ENCODE data around the gene SMCO4. TPM values are rescaled to one million over a fixed set of nuclear protein-coding genes. Genes with fewer than 3 reads are reported as not detected.

The SMCO4 gene
- total and polyA plus RNA-seq, 2 experiments from 2014 or later: 62.9 to 85.4 TPM

DNA sequence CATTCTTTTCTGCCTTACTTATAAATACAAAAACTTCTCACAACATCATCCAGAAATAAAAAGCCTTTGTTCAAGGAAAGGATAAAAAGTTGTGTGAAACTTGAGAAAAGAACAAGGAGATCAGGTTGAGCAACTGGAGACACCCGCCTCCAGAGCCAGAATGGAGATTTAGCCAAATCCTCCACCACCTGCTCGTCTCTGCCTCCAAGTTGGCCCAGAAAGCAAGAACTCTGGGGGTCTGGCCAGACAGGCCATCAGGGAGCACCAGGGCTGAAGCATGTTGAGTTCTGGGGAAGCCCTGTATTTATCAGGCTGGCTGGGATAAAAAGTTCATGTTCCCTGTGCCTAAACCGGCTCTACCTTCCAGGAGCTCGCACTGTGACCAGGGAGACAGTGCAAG lies 14.9 kb downstream of the SMCO4 start:
- H3K4me1 ChIP-seq (ENCODE audit: low read depth): peaks cover 75% of the 10 kb centered on the region

GRCh38 chr11:93526641-93527583 lies 16.3 kb downstream of the SMCO4 start:
- Histone ChIP-seq H3K4me1 (ENCODE audit: low read depth) (peaks cover 65% of the 10 kb centered on the region), H3K9me3 (ENCODE audit: low read depth) (no peaks in the 10 kb centered on the region), H3K36me3 (no peaks in the 10 kb centered on the region), H3K27me3 (no peaks in the 10 kb centered on the region), H3K4me3 (no peak overlapping the region), H3K27ac (peak overlapping the region; percentile 96)
- TF ChIP-seq CTCF (IDR thresholded peaks at IDR 0.05; ENCODE audit: low read depth, low read length): no peak
- no peak for DNase-seq (ENCODE audit: low read depth in 1 of 2, low spot score in 1 of 2)

More for the DNA sequence above, 14.9 kb downstream of the SMCO4 start:
- no peak for TF ChIP-seq CTCF (IDR thresholded peaks at IDR 0.05; ENCODE audit: low read depth, low read length)
- Histone ChIP-seq H3K27ac (peak overlapping the region; percentile 96), H3K4me3 (no peak overlapping the region), H3K27me3 (no peaks in the 10 kb centered on the region), H3K36me3 (no peaks in the 10 kb centered on the region), H3K9me3 (ENCODE audit: low read depth) (no peaks in the 10 kb centered on the region)
- DNase-seq (ENCODE audit: low read depth in 1 of 2, low spot score in 1 of 2): no peak

GRCh38 chr11:93526346-93526633 lies 16.9 kb downstream of the SMCO4 start:
- Histone ChIP-seq H3K4me3 (no peak overlapping the region), H3K9me3 (ENCODE audit: low read depth) (no peaks in the 10 kb centered on the region), H3K36me3 (no peaks in the 10 kb centered on the region), H3K27ac (peak overlapping the region; percentile 96), H3K27me3 (no peaks in the 10 kb centered on the region), H3K4me1 (ENCODE audit: low read depth) (peaks cover 61% of the 10 kb centered on the region)
- no peak for TF ChIP-seq CTCF (IDR thresholded peaks at IDR 0.05; ENCODE audit: low read depth, low read length)
- no peak for DNase-seq (ENCODE audit: low read depth in 1 of 2, low spot score in 1 of 2)

DNA sequence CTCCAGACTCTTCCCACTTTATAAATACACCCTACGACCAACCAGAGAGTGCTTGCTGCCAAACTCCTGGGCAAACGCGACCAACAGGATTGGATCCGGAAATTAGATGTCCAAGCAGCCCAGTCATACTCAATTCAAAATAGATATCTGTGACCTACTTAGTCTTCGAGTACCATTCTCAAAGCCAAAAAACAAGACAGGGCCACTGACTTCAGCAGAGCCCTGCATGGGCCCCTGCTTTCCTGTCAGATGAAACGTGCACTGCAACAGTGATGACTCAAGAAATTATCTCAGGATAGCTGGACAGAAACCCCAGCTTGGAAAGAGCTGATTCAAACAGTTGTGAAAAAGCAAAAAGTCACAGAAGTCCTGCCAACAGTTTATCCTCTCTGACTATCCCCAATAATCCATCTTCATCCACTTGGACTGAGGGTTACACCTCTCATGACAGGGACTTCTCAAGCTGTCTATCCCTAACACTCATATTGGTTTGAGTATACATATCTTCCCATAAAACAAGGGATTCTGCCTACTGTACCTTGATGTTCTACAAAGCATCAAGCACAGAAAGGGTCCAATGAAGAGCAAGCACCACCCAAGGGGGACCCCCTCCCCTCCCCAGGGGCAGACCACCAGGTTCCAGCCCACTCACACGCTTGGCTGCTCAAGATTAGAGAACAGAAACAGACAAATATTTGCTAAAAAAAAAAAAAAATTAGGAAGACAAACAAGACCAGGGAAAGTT lies 17.4 kb downstream of the SMCO4 start:
- DNase-seq (ENCODE audit: low read depth in 1 of 2, low spot score in 1 of 2): peak in 1 of 2 donors; percentile 69
- H3K4me1 ChIP-seq (ENCODE audit: low read depth): peaks cover 61% of the 10 kb centered on the region
- H3K36me3 ChIP-seq: no peaks in the 10 kb centered on the region
- no peaks in the 10 kb centered on the region for H3K27me3 ChIP-seq
- H3K9me3 ChIP-seq (ENCODE audit: low read depth): no peaks in the 10 kb centered on the region
- no peak for TF ChIP-seq CTCF (IDR thresholded peaks at IDR 0.05; ENCODE audit: low read depth, low read length)
- H3K27ac ChIP-seq: peak overlapping the region; percentile 96
- H3K4me3 ChIP-seq: no peak overlapping the region

DNA sequence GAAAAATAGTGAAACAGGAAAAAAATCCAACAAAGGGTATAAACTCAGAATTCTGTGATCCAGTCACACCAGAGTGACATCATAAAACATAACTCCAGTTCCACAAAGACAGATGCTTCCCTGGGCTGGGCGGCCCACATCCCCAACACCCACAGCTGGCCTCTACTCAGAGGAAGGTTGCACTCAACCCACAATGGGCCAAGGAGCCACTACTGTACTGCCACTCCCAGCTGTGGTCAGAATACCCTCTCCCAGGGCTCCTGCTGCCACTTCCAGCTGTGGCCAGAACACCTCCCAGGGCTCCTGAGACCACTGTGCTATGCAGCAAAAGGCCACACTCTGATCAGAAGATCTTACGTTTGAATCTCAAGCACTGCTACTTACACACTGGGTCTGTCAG lies 18.3 kb downstream of the SMCO4 start:
- H3K4me3 ChIP-seq: no peak overlapping the region
- no peak for DNase-seq (ENCODE audit: low read depth in 1 of 2, low spot score in 1 of 2)
- no peaks in the 10 kb centered on the region for H3K36me3 ChIP-seq
- H3K4me1 ChIP-seq (ENCODE audit: low read depth): peaks cover 60% of the 10 kb centered on the region
- H3K9me3 ChIP-seq (ENCODE audit: low read depth): no peaks in the 10 kb centered on the region
- H3K27ac ChIP-seq: no peak overlapping the region
- H3K27me3 ChIP-seq: no peaks in the 10 kb centered on the region
- no peak for TF ChIP-seq CTCF (IDR thresholded peaks at IDR 0.05; ENCODE audit: low read depth, low read length)
